ENCODE results near the gene C16orf92. TPM values are rescaled to one million over a fixed set of nuclear protein-coding genes. Genes with fewer than 3 reads are reported as not detected.

The C16orf92 gene, protein sequence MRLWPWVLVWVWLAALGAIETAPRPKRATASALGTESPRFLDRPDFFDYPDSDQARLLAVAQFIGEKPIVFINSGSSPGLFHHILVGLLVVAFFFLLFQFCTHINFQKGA
- total RNA-seq: not detected

GRCh38 chr16:30022887-30023286, at the start of gene C16orf92:
C16orf92 (plus strand) TSS chr16:30023198; CDS start chr16:30023341, 143 bp downstream.

GRCh38 chr16:29973384-29974246, 49.4 kb upstream of the C16orf92 start, which contains the start of gene TAOK2:
TAOK2 (plus strand) TSS chr16:29973868; CDS start chr16:29977773, 3,905 bp downstream.

DNA sequence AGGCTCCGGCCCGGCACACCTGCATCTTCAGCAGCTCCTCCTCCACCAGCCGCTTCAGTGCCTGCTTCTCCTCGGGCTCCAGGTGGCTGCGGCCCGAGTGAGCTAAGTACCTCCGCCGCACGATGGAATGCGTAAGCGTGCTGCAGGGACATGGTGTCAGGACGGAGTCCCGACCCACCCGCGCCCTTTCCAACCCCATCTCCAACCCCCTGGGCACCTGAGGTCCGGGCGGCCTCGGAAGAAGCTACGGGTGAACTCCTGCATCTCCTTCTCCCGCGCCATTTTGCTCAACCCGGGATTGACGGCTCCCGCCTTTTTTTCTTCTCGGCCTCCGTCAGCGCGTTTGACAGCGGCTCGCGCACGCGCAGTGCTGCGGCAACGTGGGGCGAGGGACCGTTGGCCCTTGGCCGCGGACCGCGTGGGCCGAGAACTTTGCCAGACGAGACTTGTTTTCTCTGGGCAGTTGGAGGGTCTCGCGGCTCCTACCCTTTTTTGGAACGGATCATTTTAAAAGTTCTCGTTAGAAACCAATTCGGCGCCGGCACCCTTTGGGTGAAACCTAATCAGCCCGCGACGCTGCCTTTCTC, 27.6 kb upstream of the C16orf92 start, which contains the start of gene HIRIP3:
Gene HIRIP3, minus strand, starts transcription at position 294 of the 587 bp plus-strand sequence. Its CDS starts 12 bp downstream, at position 282.

DNA sequence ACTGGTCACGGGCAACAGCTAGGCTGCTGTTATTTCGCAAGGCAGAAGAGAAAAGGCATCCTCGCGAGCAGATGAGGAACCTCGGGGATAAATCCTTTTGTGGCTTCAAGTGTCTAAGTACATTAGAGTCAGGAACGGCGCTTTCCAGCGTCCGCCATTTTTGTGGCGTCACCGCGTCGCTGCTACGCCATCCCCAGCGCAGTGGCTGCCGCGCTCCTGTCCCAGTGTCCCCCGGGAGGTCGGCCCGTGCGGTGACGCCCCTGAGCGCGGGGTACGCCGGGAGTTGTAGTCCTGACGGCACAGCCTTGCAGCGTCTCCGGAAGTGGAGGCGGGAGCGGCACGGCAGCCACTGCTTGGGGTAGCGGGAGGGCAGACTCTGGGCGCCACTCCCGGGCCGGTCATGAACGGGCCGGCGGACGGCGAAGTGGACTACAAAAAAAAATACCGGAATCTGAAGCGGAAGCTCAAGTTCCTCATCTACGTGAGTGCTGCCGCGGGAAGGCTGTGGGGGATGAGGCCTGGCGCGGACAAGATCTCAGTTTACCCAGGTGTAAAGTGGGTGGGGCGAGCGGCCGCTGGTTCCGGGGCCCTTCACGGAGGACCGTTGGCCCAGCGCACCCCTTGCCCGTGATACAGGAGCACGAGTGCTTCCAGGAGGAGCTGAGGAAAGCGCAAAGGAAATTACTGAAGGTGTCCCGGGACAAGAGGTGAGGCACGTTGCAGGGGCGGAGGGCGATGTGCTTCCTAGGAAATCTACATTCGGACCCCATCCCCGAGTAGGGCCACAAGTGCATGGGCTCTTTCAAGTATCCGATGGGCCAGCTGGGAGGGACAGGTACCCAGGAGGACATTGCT, 26.9 kb upstream of the C16orf92 start, which contains the start of gene INO80E:
Gene INO80E, plus strand, starts transcription at position 331 of the 855 bp plus-strand sequence. Its CDS starts 70 bp downstream, at position 401.

GRCh38 chr16:30010844-30011713, 11.9 kb upstream of the C16orf92 start, which contains the start of gene DOC2A:
DOC2A (minus strand) TSS chr16:30011027; CDS start chr16:30010222, 805 bp downstream.

GRCh38 chr16:30030841-30031413, 7.9 kb downstream of the C16orf92 start, which contains the start of gene TLCD3B:
TLCD3B (minus strand) TSS chr16:30031271; CDS start chr16:30030527, 744 bp downstream.

DNA sequence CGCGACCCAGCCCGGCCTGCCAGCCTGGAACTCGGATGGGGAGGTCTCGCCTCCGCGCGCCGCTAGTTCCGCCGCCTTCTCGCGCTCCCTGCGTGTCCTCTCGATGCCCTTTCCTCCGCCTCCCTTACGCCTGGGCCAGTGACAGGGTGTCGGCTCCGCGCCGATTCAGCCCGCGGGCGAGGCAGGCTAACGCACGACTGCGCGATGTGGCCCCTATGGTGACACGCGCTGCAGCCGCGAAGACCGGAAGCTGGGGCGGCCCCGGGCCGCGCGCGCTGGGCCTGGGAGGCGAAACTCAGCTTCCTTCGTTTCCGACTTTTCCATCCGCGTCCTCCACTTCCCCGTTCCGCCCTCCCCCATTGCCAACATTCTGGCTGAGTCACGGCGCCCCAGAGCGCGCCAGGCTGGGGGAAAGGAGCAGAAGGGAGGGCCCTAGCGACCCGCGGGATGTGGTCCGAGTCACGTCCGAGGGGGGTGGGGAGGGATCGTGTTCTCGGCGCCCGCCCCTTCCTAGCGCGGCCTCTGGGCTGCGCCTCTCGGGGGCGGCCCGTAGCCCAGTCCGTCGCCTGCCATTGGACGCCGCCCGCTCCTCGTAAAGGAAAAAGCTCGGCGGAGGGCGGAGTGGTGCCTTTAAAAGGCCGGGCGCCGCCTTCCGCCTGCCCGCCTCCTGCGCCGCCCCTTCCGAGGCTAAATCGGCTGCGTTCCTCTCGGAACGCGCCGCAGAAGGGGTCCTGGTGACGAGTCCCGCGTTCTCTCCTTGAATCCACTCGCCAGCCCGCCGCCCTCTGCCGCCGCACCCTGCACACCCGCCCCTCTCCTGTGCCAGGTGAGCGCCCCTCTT, 42.3 kb downstream of the C16orf92 start, which contains the start of gene ALDOA:
Gene ALDOA, plus strand, starts transcription at position 659 of the 841 bp plus-strand sequence. CDS start 1,138 bp downstream, outside the sequence.

Other genes starting within 250 kb of the C16orf92 start
- not detected for gene ZG16, start 244.9 kb upstream of the C16orf92 start, total RNA-seq
- gene KIF22, start 232.4 kb upstream of the C16orf92 start, total RNA-seq: 48.0 TPM
- 275 TPM for gene MAZ, start 216.7 kb upstream of the C16orf92 start, total RNA-seq
- gene PRRT2, start 211.0 kb upstream of the C16orf92 start, total RNA-seq: 34.1 TPM
- gene PAGR1, start 207.0 kb upstream of the C16orf92 start, total RNA-seq: 10.6 TPM
- gene MVP, start 202.7 kb upstream of the C16orf92 start, total RNA-seq: 9.2 TPM
- 61.1 TPM for gene CDIPT, start 160.0 kb upstream of the C16orf92 start, total RNA-seq
- 88.1 TPM for gene SEZ6L2, start 123.6 kb upstream of the C16orf92 start, total RNA-seq
- gene ASPHD1, start 122.7 kb upstream of the C16orf92 start, total RNA-seq: 14.8 TPM
- gene KCTD13, start 97.0 kb upstream of the C16orf92 start, total RNA-seq: 21.5 TPM
- gene TMEM219, start 61.1 kb upstream of the C16orf92 start, total RNA-seq: 35.1 TPM
- gene TAOK2, start 49.3 kb upstream of the C16orf92 start, total RNA-seq: 71.3 TPM
- 12.0 TPM for gene HIRIP3, start 27.6 kb upstream of the C16orf92 start, total RNA-seq
- gene INO80E, start 27.0 kb upstream of the C16orf92 start, total RNA-seq: 27.7 TPM
- gene DOC2A, start 12.2 kb upstream of the C16orf92 start, total RNA-seq: 12.5 TPM
- 24.7 TPM for gene TLCD3B, start 8.1 kb downstream of the C16orf92 start, total RNA-seq
- gene ALDOA, start 42.6 kb downstream of the C16orf92 start, total RNA-seq: 186 TPM
- 84.9 TPM for gene PPP4C, start 52.8 kb downstream of the C16orf92 start, total RNA-seq
- gene TBX6, start 68.7 kb downstream of the C16orf92 start, total RNA-seq: 0.23 TPM
- 21.2 TPM for gene YPEL3, start 73.0 kb downstream of the C16orf92 start, total RNA-seq
- gene GDPD3, start 90.3 kb downstream of the C16orf92 start, total RNA-seq: 0.46 TPM
- gene MAPK3, start 100.0 kb downstream of the C16orf92 start, total RNA-seq: 28.6 TPM
- gene CORO1A, start 160.4 kb downstream of the C16orf92 start, total RNA-seq: 20.1 TPM
- 5.3 TPM for gene BOLA2B, start 170.5 kb downstream of the C16orf92 start, total RNA-seq
- gene SLX1A, start 170.7 kb downstream of the C16orf92 start, total RNA-seq: 10.8 TPM
- gene SULT1A3, start 176.1 kb downstream of the C16orf92 start, total RNA-seq: 1.6 TPM
- 2.5 TPM for gene NPIPB13, start 225.3 kb downstream of the C16orf92 start, total RNA-seq

All from diencephalon (tissue), 1 donor.